NCI-H1417 treated with DMSO at 0.1 percent for 48 hours (cell line): ENCODE data around the gene PRKD1.
"Not testable (repeated sequence)": the region's sequence is repeated elsewhere in the genome, so short reads cannot be mapped to it uniquely, and the experiment has no call there.

Experiments used
- DNase-seq: peaks from one replicate; lab custom pipeline; 2025; lab: John Stamatoyannopoulos, UW

The PRKD1 gene

DNA sequence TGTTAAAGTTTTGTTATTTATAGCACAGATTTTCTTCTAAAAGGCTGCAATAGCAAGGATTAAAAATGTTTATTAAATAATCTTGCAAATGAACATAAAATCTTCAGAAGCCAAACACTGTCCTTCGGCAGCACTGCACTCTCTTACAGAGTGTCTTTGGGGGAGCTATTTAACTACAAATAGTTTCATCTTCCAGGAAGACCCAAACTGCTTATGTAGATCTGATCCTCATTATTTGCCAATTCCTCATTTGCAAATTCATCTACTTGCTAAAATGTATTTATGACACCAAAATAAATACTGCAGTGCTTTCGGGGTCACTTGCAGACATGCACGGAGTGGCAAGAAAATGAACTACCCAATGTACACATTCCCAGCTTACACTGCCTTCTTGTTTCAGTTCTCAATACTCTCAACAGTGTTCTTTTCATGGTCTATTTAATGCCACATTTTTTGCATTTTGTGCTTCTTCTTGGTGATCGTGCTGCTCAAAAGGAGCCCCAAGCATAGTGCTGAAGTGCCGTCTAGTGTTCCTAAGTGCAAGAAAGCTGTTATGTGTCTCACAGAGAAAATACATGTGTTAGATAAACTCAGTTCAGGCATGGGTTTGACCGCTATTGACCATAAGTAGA, 128.1 kb downstream of the PRKD1 start:
- DNase-seq = no peak

- DNase-seq = no peak
These were observed 128.8 kb downstream of the PRKD1 start for GRCh38 chr14:29798811-29799210.

- DNase-seq = no peak
These were observed 129.5 kb downstream of the PRKD1 start for GRCh38 chr14:29798108-29798663.

- DNase-seq = no peak
These were observed 130.8 kb downstream of the PRKD1 start for GRCh38 chr14:29796853-29797252.

- no peak for DNase-seq
These were observed 138.2 kb downstream of the PRKD1 start for GRCh38 chr14:29789475-29789874.

DNA sequence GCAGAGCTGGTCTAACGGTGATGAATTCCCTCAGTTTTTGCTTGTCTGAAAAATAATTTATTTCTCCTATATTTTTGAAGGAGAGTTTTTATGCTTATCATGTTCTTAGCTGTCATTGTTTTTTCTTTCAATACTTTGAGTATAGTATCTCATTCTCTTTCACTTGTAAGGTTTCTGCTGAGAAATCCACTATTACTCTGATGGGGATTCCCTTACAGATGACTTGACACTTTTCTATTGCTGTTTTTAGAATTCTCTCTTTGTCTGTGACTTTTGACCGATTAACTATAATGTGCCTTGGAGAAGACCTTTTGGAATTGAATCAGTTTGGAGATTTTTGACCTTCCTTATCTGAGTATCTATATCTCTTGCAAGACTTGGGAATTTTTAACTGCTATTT, 139.6 kb downstream of the PRKD1 start:
- DNase-seq = no peak

- DNase-seq = no peak
These were observed 144.1 kb downstream of the PRKD1 start for GRCh38 chr14:29783556-29783955.

DNA sequence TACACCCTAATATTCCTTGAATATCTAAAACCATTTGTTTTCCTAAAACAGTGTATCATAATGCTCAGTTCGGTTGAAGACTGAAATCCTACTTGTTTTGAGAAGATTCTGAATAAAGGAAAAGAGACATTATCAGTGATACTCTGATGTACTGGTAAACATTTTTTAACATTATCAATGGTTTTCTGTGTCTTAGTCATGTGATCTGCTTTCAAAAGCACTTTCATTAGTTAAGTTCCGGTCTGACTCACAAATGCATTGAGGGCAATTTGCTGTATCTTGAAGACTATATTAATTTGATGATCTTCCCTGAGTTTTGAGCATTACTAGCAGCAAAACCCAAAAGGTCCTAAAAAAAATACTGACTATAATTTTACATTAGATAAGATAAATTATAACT, 145.6 kb downstream of the PRKD1 start:
- no peak for DNase-seq

DNA sequence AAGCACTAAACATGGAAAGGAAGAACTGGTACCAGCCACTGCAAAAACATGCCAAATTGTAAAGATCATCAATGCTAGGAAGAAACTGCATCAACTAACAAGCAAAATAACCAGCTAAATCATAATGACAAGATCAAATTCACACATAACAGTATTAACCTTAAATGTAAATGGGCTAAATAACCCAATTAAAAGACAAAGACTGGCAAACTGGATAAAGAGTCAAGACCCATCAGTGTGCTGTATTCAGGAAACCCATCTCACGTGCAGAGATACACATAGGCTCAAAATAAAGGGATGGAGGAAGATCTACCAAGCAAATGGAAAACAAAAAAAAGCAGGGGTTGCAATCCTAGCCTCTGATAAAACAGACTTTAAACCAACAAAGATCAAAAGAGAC, 150.5 kb downstream of the PRKD1 start:
- not testable (repeated sequence) for DNase-seq

DNA sequence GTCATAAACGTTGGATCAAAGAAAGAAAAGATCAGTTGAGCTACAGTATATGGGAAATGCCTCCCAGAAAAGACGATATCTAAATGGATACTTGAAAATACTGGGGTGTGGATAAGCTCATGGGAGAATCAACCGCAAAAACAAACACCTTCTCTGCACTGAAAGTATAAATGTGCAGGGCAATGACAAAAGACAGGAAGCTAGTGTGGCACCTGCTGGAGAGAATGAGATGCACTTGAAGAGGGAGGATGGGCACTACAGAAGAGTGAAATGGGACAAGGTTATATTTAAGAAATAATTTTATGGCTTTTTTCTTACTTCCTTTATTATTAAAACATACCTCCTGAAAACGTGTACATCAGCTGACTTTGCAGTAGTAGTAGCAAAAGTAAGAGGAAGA, 153.7 kb downstream of the PRKD1 start:
- no peak for DNase-seq

DNA sequence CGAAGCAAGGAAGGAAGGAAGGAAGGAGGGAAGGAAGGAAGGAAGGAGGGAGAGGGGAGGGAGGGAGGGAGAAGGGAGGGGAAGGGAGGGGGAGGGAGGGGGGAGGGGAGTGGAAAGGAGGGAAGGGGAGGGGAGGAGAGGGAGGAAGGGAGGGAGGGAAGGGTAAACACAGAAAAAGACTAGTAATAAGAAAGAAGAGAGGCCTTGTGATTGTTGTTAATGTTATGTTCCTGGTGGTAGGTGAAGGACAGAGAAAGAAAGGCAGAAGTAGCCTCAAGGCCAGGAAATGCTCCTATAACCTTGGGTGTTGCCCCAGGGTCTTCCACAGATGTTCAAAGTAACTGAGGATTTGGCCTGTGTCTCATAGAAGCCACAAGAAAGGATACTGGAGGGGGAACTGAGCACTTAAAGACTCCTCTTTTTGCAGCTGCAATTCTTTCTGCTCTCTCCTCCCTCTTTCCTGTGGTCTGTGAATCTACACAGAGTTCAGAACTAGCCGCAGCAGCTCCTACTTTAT, 164.2 kb downstream of the PRKD1 start:
- DNase-seq = no peak

DNA sequence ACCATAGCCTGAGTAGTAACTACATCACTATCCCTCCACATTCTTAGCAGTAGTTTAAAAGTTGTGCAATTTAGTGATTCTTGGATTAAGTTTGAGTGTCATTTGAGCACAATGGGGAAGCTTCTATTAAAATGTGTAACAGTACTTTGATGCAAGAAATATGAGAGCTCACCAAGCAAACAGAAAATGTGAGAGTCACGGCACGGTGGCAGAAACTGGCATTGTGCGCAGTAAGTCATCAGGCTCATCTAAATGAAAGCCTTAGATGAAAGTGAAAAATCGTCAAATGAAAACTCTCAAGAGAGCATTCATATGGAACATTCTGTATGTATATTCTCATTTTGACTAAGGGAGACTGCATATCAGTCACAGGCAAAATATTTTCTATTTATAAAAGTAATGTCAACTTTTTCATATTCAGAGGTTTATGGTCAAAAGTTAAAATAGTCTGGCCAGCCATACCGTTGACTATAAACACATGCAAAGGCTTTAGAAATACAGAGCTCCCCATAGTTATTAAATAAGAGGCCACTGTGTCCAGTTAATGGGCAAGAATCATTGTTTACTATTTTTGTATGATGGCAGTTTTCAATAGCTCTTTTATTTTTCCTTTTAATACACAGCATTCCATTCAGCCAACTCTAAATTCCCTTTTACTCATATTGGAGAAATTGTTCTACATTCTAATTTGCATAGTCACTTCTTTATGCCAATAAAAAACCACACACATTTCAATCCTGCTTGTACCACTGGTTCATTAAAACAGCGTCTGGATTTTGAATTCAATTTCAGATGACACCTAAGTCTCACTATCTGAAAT, 167.9 kb downstream of the PRKD1 start:
- DNase-seq = no peak

- no peak for DNase-seq
These were observed 169.9 kb downstream of the PRKD1 start for GRCh38 chr14:29757711-29758233.

DNA sequence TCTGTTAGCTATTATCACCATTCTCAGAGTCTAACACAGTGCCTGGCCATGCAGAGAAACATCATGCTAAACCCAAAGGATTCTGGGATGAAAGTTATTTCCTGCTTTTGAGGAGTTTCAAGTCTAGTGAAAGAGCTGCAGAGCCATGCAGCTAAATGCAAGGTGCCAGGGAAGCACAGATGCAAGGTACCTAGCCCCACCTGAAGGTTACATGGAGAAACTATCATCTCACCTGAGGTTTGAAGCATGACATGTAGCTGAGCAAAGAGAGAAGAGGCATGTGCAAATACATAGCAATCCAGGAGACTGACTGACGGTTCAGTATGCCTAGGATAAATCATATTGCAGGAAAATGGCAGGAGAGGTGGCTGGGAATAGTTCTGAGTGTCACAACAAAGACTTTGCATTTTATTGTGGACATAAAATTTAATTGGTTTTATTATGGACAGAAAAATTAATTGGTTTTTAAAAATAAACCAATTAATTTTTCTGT, 170.4 kb downstream of the PRKD1 start:
- DNase-seq = no peak

DNA sequence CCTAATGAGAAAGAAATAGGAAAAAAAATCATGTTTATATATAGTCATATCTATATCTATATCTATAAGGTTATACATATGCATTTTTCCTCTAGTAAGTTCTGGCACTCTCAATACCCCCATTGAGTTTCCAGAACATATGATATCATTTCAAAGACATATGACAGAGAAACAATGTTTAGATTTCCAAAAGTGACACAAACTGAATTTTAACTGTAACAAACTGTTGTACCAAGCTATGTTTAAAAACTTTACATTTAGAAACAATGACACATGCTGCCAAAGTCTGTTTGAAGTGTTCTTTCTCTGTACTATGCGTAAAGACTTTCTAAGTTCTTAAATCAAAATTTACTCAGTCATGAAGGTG, 171.6 kb downstream of the PRKD1 start:
- DNase-seq = no peak

DNA sequence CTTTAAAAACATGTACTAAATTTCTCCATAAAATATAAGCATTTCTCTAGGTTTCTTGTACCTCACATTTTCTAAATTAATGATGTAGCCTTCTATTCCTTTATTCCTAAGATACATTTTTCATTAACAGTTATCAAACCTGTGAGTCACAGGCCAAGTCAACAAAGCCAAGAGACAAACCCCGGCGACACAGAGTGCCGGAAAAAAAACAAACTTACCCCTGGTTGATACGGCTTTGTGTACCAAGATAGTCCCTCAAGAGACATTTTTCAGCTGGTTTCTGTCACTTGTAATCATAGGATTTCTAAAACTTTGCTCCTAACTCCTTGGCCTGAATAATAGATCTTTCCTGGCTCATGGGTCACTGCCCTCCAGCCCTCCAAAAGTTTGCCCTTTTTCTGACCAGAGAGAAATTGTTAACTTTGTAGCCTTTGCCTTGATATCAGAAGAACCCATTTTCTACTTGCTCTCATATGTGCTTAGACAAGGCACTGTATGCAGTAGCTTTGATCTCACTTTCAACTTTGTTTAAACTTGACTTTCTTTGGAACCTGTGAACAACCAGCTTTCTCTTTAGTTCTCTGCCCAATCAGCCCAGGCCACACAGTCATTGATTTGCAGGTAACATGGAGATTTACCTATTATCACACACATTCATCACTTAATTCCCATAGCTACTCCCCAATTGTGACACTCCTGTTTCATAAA, 172.2 kb downstream of the PRKD1 start:
- no peak for DNase-seq

- no peak for DNase-seq
These were observed 173.5 kb downstream of the PRKD1 start for GRCh38 chr14:29754134-29754533.

GRCh38 chr14:29752221-29752923, 175.3 kb downstream of the PRKD1 start:
- no peak for DNase-seq

GRCh38 chr14:29749829-29750228, 177.8 kb downstream of the PRKD1 start:
- no peak for DNase-seq

- no peak for DNase-seq
These were observed 178.3 kb downstream of the PRKD1 start for GRCh38 chr14:29749327-29749726.

GRCh38 chr14:29745863-29746262, 181.8 kb downstream of the PRKD1 start:
- no peak for DNase-seq

GRCh38 chr14:29743531-29743930, 184.1 kb downstream of the PRKD1 start:
- DNase-seq = no peak
